ENCODE data around the gene TNS4.

The TNS4 gene

GRCh38 chr17:40538936-40539705 lies 37.7 kb upstream of the TNS4 start:
- no peak for DNase-seq
- H3K9ac ChIP-seq (ENCODE audit: low read depth, low read length) = peak overlapping the region; percentile 22; the same call in 1 of the 2 replicates
- H3K27ac ChIP-seq (ENCODE audit: low read length) = peak overlapping the region; percentile 81
- no peak overlapping the region; the same call in 1 of the 2 replicates for H3K4me2 ChIP-seq (ENCODE audit: insufficient read depth, low read length)
- TF ChIP-seq CTCF (IDR thresholded peaks at IDR 0.05; ENCODE audit: borderline replicate concordance, extremely low read depth, low read length, poor library complexity, severe bottlenecking) (no peak), EZH2 (IDR thresholded peaks at IDR 0.05; ENCODE audit: borderline replicate concordance, low read depth, low read length, severe bottlenecking) (no peak)
- no peak overlapping the region for H2AFZ ChIP-seq (ENCODE audit: low read depth, low read length)
- H3K36me3 ChIP-seq (ENCODE audit: insufficient read depth, low read length) = no peaks in the 10 kb centered on the region
- no peak for ATAC-seq (ENCODE audit: insufficient read depth, low read depth)
- no peaks in the 10 kb centered on the region for H3K27me3 ChIP-seq (ENCODE audit: insufficient read depth, low read length, poor library complexity)
- H3K79me2 ChIP-seq (ENCODE audit: insufficient read depth, low read length) = no peaks in the 10 kb centered on the region
- no peaks in the 10 kb centered on the region for H4K20me1 ChIP-seq (ENCODE audit: insufficient read depth, low read length)
- H3K9me3 ChIP-seq (ENCODE audit: insufficient read depth, low read length, severe bottlenecking) = no peaks in the 10 kb centered on the region
- H3K4me3 ChIP-seq (ENCODE audit: low read depth in 1 of 2, low read length in 2 of 2) = no peak overlapping the region
- H3K4me1 ChIP-seq (ENCODE audit: insufficient read depth, low read length) = peaks cover 88% of the 10 kb centered on the region

DNA sequence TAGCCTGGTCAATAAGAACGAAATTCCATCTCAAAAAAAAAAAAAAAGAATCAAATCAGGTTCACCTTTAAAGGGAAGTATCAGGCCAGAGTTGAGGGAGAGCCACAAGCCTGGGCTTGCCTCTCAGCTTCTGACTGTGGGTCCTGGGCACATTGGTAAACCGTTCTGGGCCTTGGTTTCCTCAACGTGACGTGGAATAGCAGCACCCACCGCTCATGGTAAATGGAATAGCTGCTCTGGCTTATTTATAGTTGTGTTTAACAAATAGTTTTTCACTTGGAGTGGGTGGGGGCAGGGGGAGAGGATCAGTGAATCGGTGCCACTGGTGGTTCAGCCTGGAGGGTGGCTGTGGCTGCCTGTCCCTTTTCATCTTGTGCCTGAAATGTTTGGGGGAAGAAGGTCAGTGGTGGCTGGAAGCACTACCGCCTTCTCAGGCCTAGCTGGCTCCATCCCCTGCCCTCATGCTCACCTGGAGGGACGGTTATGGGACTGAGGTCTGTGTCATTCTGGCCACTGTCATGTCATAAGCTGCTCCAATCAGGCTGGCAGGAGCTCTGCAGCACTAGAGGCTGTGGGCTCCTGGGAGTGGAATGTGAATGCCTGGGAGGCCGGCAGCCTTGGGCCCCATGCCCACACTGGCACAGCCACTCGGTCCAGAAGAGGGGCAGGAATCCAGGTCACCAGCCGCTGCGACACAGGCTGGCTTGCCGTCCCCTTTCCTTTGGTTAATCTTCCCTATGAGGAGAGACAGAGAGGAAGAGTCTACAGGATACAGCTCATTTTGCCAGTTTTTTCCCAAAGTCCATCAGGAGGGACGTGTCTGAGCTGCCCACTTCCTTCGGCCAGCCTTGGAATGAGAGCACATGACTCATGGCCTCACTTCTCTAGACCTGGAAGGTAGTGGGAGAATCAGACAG lies 36.9 kb upstream of the TNS4 start:
- H3K4me1 ChIP-seq (ENCODE audit: insufficient read depth, low read length) = peaks cover 92% of the 10 kb centered on the region
- H4K20me1 ChIP-seq (ENCODE audit: insufficient read depth, low read length) = no peaks in the 10 kb centered on the region
- H3K36me3 ChIP-seq (ENCODE audit: insufficient read depth, low read length) = no peaks in the 10 kb centered on the region
- no peak overlapping the region for H3K4me3 ChIP-seq (ENCODE audit: low read depth in 1 of 2, low read length in 2 of 2)
- H3K27ac ChIP-seq (ENCODE audit: low read length) = peak overlapping the region; percentile 81
- H3K9ac ChIP-seq (ENCODE audit: low read depth, low read length) = peak overlapping the region; percentile 22; the same call in 1 of the 2 replicates
- no peak overlapping the region for H2AFZ ChIP-seq (ENCODE audit: low read depth, low read length)
- no peak overlapping the region; the same call in 1 of the 2 replicates for H3K4me2 ChIP-seq (ENCODE audit: insufficient read depth, low read length)
- H3K27me3 ChIP-seq (ENCODE audit: insufficient read depth, low read length, poor library complexity) = no peaks in the 10 kb centered on the region
- no peaks in the 10 kb centered on the region for H3K9me3 ChIP-seq (ENCODE audit: insufficient read depth, low read length, severe bottlenecking)
- H3K79me2 ChIP-seq (ENCODE audit: insufficient read depth, low read length) = no peaks in the 10 kb centered on the region
- DNase-seq = peak; percentile 68
- ATAC-seq (ENCODE audit: insufficient read depth, low read depth) = peak; percentile 32; the same call in 1 of the 3 replicates
- TF ChIP-seq CTCF (IDR thresholded peaks at IDR 0.05; ENCODE audit: borderline replicate concordance, extremely low read depth, low read length, poor library complexity, severe bottlenecking) = no peak
- TF ChIP-seq EZH2 (IDR thresholded peaks at IDR 0.05; ENCODE audit: borderline replicate concordance, low read depth, low read length, severe bottlenecking) = no peak

DNA sequence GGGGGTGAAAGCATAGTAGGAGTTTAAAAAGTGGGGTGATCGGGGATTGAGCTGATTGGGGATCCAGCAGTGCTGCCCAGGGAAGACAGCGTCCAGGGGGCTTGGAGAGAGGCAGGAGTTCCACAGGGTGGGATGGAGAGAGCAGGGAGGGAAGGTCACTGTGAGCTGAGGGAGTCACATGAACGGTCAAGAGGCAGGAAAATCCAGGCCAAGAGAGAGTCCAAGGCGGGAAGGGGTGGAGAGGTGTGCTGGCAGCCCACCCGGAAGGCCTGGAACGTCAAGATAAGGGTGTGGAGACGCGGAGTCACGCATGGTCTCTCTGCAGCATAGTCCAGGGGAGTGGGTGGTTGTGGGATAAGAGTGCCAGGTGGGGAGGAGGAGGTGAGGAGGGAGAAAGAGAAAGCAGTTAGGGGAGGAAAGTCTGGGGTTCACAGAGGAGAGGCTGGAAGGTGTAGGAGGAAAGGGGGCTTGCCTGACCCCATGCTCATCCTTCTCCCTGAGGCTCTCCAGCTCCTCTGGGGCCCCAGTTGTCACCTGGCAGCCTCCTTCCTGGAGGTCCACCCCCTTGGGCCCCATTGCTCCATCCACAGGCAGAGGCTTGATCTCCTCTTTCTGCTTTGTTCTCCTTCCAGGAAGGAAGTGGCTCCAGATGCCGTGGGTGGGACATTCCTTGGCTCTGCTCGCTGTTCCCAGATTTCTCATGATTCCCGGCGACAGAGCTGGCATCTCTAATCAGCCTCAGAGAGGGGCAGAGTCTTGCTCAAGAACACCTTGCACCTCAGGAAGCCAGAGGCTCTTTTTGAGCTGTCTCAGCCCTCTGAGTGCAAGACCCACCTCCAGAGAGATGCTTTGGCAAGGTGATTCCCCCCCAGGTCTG lies 35.1 kb upstream of the TNS4 start:
- Histone ChIP-seq H3K27me3 (ENCODE audit: insufficient read depth, low read length, poor library complexity) (no peaks in the 10 kb centered on the region), H3K9me3 (ENCODE audit: insufficient read depth, low read length, severe bottlenecking) (no peaks in the 10 kb centered on the region), H4K20me1 (ENCODE audit: insufficient read depth, low read length) (no peaks in the 10 kb centered on the region), H3K4me3 (ENCODE audit: low read depth in 1 of 2, low read length in 2 of 2) (no peak overlapping the region), H3K79me2 (ENCODE audit: insufficient read depth, low read length) (no peaks in the 10 kb centered on the region), H2AFZ (ENCODE audit: low read depth, low read length) (peak overlapping the region; percentile 13; the same call in 1 of the 2 replicates), H3K36me3 (ENCODE audit: insufficient read depth, low read length) (no peaks in the 10 kb centered on the region), H3K9ac (ENCODE audit: low read depth, low read length) (peak overlapping the region; percentile 4; the same call in 1 of the 2 replicates), H3K4me1 (ENCODE audit: insufficient read depth, low read length) (peaks cover 92% of the 10 kb centered on the region), H3K4me2 (ENCODE audit: insufficient read depth, low read length) (no peak overlapping the region), H3K27ac (ENCODE audit: low read length) (peak overlapping the region; percentile 81)
- ATAC-seq (ENCODE audit: insufficient read depth, low read depth) = no peak
- no peak for DNase-seq
- TF ChIP-seq CTCF (IDR thresholded peaks at IDR 0.05; ENCODE audit: borderline replicate concordance, extremely low read depth, low read length, poor library complexity, severe bottlenecking) (no peak), EZH2 (IDR thresholded peaks at IDR 0.05; ENCODE audit: borderline replicate concordance, low read depth, low read length, severe bottlenecking) (no peak)

Data from DND-41 (cell line).